Activated naive CD4-positive, alpha-beta T cell treated with anti-CD3 and anti-CD28 coated beads, Interleukin-2, amount 10 ng/mL, durations not matched to agents 7 days and 5 days (primary cell): ENCODE measurements around the gene AUTS2.
"Not testable (repeated sequence)": the region's sequence is repeated elsewhere in the genome, so short reads cannot be mapped to it uniquely, and the experiment has no call there.

Experiments used
- CTCF ChIA-PET: fragments of 350-600 bp; sonication (Branson Sonifier 250); formaldehyde crosslinking; loops from one replicate; lab custom pipeline; 2021; ENCODE audit warnings: antibody characterized with exemption; lab: Charles Lee
- DNase-seq: peaks from one replicate; pipeline ENCODE4 v3.0.0-alpha.2; 2020
- H3K27ac Mint-ChIP-seq: one replicate; pipeline ENCODE4 v1.8.0; 2021; ENCODE audit warnings: mild to moderate bottlenecking, moderate library complexity, mixed read lengths
- H3K27me3 Mint-ChIP-seq: one replicate; pipeline ENCODE4 v1.8.0; 2021; ENCODE audit warnings: mild to moderate bottlenecking, mixed read lengths
- H3K36me3 Mint-ChIP-seq: one replicate; pipeline ENCODE4 v1.8.0; 2021; ENCODE audit warnings: mixed read lengths
- H3K4me1 Mint-ChIP-seq: one replicate; pipeline ENCODE4 v1.8.0; 2021; ENCODE audit warnings: mixed read lengths
- H3K4me3 Mint-ChIP-seq: one replicate; pipeline ENCODE4 v1.8.0; 2021; ENCODE audit warnings: mild to moderate bottlenecking, moderate library complexity, mixed read lengths
- H3K9me3 Mint-ChIP-seq: one replicate; pipeline ENCODE4 v1.8.0; 2021; ENCODE audit warnings: mixed read lengths

Gene AUTS2

DNA sequence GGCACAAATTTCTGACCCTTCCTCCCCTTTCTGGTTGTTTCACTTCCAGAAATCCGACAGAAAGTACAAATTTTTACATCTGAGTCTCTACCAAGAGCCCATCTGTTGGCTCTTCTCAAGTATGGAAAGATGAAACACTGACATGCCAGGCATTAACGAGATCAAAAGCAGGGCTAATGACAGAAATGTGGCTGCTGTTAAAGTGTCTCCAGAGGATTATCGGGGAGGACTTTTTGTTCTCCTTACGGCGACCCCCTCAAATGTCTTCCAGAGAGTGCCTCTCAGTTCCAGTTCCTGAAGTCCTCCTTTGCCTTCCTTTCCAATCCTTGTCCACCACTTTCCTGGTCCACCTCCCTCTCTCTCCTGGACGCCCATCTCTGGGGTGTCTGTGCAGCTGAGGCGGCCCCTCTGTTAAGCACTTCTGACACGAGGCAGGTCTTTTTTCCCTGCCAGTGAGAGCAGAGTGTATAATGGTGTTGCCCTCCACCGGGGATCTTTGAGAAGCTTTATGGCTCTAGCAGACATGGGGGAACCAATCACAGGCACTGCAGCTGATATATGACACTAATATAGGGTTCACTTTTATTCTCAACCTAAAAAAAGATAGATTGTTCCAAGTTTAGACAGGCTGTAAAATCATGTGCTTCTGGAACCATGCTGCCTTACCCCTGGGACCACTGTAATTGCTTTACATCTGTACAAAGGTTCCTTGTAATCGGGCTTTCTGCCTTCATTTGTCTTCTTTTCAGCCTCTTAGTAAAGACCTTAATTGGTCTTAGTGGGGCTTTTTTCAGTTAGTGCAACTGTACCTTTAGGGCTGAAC is 757.1 kb downstream of the AUTS2 start:
- Mint-ChIP-seq H3K27me3 (no peaks in the 10 kb centered on the region), H3K9me3 (peaks cover 4% of the 10 kb centered on the region), H3K36me3 (no peaks in the 10 kb centered on the region), H3K4me3 (no peak overlapping the region), H3K4me1 (peaks cover 16% of the 10 kb centered on the region), H3K27ac (no peak overlapping the region)
- CTCF ChIA-PET = no interaction called here
- no peak for DNase-seq

DNA sequence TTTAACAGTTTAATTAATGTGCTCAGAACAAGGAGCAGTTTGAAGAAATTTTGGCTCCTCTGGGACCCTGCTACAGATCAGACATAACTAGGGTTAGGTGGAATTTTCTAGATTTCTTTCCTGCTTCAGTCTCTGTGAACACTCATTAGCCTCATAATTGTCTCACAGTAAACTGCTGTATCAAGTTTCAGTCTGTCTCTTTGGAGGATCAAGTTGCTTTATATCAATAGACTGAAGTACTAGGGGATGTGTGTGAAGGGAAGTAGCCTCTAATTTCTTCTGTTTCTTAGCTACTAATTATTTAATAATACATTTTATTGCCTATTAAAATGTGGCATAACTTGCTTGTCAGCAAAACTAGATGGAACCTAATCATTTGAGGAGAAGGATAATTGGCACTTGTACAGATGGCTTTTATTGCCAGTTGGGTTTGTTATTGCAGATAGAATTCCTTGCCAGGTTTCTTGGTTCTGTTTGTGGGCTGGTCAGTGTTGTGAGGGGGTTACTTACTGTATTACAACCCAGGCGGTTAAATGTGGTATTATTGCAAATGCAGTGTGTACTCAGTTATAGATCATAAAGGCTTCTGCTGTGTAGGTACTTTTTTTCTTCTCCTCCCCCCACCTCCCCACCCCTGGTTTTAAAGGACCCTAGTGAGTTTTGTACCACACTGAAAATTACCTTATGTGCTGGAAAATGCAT is 758.0 kb downstream of the AUTS2 start:
- no peak overlapping the region for H3K27ac Mint-ChIP-seq
- no peaks in the 10 kb centered on the region for H3K27me3 Mint-ChIP-seq
- peaks cover 16% of the 10 kb centered on the region for H3K4me1 Mint-ChIP-seq
- H3K4me3 Mint-ChIP-seq = no peak overlapping the region
- no peaks in the 10 kb centered on the region for H3K9me3 Mint-ChIP-seq
- no peaks in the 10 kb centered on the region for H3K36me3 Mint-ChIP-seq
- DNase-seq = no peak
- CTCF ChIA-PET = no interaction called here

DNA sequence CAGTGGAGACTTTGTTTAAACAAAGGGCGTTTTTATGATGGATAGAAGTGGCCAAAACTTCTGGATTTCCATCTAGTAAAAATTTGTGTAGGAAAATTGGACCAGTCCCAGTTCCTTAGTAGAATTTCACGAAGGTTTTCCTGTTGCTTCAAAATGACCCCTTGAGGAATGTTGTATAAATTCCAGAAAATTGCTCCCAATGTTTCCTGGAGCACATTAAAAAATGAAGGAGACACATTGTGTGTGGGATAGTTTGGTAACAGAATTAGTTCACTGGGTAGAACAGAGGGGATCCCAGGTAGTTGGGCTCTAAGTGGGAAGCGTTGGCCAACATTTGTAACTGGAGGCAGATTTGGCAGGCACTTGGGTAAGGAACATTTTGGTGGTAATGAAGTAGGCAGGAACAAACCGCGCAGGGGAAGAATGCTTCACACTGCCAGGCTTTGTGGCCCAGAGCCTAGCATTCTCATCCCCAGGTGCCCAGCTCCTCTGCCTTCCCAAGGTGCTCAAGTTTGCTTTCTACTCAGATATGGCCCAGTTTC is 758.6 kb downstream of the AUTS2 start:
- Mint-ChIP-seq H3K9me3 (peaks cover 2% of the 10 kb centered on the region), H3K27me3 (no peaks in the 10 kb centered on the region), H3K27ac (no peak overlapping the region), H3K36me3 (no peaks in the 10 kb centered on the region), H3K4me3 (no peak overlapping the region), H3K4me1 (peaks cover 21% of the 10 kb centered on the region)
- DNase-seq = no peak
- CTCF ChIA-PET = no interaction called here

DNA sequence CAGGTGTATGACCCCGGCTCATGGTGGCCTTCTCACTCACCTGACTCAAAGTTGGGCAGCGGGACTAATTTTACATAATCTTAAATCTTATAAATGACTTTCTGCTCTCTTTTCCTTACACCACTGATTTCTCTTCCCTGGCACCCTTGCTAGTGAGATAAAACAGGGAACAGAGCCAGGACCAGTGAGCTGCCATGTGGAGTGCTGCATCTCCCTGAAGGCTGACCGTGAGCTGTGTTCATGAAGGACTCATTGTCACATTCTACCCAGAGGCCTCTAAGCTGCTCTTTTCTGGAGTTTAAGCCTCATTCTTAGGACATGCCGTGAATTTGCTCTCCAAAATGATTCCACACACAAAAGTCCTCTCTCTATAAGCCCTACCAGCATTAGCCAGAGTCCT is 762.3 kb downstream of the AUTS2 start:
- H3K27me3 Mint-ChIP-seq = no peaks in the 10 kb centered on the region
- H3K9me3 Mint-ChIP-seq = peaks cover 2% of the 10 kb centered on the region
- no peaks in the 10 kb centered on the region for H3K36me3 Mint-ChIP-seq
- CTCF ChIA-PET = no interaction called here
- peaks cover 18% of the 10 kb centered on the region for H3K4me1 Mint-ChIP-seq
- no peak for DNase-seq
- no peak overlapping the region for H3K27ac Mint-ChIP-seq
- no peak overlapping the region for H3K4me3 Mint-ChIP-seq

DNA sequence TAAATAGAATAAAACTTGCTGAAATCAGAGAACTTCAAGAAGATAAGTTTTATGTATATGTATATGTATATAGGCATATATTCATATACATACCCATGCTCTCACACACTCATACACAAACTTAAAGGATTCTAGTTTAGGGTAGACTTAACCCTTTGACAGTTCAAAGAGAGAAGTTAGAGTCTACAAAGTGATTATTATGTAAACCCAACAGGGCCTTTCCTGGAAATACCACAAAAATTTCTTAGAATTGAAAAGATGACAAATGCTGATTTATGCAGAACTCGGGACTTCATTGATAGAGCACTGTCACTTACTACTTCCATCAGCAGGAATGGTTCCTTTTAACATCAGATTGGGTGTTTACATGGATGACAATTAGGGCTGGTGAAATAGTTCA is 763.5 kb downstream of the AUTS2 start:
- no peak overlapping the region for H3K27ac Mint-ChIP-seq
- H3K4me1 Mint-ChIP-seq = peaks cover 14% of the 10 kb centered on the region
- H3K27me3 Mint-ChIP-seq = no peaks in the 10 kb centered on the region
- H3K9me3 Mint-ChIP-seq = peaks cover 8% of the 10 kb centered on the region
- H3K36me3 Mint-ChIP-seq = no peaks in the 10 kb centered on the region
- CTCF ChIA-PET = no interaction called here
- H3K4me3 Mint-ChIP-seq = no peak overlapping the region
- no peak for DNase-seq

DNA sequence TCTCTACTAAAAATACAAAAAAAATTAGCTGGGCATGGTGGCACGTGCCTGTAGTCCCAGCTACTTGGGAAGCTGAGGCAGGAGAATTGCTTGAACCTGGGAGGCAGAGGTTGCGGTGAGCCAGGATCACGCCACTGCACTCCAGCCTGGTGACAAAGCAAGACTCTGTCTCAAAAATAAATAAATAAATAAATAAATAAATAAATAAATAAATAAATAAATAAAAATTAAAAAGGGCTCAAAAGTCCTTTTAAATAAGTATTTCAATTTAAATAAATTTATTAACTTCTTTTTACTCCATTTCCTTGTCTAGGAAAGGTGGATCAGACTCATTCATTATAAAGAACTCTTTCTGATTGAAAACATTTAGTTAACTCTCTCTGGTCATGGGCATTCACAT is 766.1 kb downstream of the AUTS2 start:
- H3K9me3 Mint-ChIP-seq, CTCF ChIA-PET, H3K27me3 Mint-ChIP-seq: not testable (repeated sequence)

DNA sequence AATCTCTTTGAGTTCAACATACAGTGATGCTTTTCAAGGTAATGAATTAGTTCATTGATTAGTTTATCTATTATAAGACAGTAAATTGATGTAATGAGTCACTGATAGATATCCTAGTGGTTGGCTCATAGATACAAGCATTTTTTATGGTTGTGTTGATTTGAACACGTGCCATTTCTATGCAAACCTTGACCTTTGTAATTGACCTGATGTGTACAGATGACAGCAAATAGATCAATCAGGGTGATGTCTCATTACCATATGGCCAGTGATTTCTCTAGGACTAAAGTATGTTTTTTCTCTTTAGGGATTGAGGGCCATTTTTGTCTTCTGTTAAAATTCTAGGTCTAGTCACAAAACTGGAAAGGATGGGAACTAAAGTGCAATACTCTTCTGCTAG is 773.4 kb downstream of the AUTS2 start:
- CTCF ChIA-PET = no interaction called here
- Mint-ChIP-seq H3K4me3 (no peak overlapping the region), H3K36me3 (no peaks in the 10 kb centered on the region), H3K9me3 (peaks cover 1% of the 10 kb centered on the region), H3K27me3 (no peaks in the 10 kb centered on the region), H3K4me1 (no peaks in the 10 kb centered on the region), H3K27ac (no peak overlapping the region)
- DNase-seq = no peak

More for the DNA sequence above, 766.1 kb downstream of the AUTS2 start:
- not testable (repeated sequence) for H3K4me3 Mint-ChIP-seq, DNase-seq, H3K27ac Mint-ChIP-seq, H3K36me3 Mint-ChIP-seq
- H3K4me1 Mint-ChIP-seq = peaks cover 14% of the 10 kb centered on the region

DNA sequence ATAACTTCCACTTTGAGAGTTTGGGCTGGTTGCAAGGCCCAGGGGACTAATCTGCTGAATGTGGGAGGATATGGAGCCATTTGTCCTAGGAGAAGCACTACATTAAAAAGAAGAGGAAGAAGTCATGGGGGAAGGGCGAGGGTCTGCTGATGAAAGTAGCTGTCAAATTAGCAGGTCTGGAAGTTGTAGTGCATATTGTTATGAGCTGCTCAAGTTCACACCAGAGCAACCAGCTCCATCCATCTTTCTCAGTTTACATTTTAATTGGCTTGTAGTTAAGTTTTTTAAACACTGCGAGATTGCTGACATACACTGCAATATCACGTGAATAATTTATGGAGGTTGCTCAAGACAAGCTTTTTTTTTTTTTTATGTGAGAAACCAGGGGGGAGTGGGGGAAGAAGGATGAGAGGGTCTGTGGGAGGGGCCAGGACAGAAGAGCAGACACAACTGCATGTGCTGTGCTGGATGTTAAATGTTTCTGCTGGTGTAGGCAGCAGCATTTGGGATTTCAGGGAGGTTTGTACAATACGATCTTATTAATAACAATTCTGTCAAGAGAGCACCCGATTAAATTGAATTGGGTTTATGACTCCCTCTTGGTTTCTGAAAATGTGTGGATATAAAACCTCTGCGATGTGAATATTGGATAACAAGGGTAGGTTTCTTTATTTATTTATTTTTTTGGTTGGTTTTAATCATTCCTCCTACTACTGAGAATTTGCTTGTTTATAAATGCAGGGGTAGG is 774.7 kb downstream of the AUTS2 start:
- no peaks in the 10 kb centered on the region for H3K4me1 Mint-ChIP-seq
- CTCF ChIA-PET = no interaction called here
- H3K9me3 Mint-ChIP-seq = no peaks in the 10 kb centered on the region
- H3K27ac Mint-ChIP-seq = no peak overlapping the region
- H3K4me3 Mint-ChIP-seq = no peak overlapping the region
- no peak for DNase-seq
- H3K27me3 Mint-ChIP-seq = no peaks in the 10 kb centered on the region
- H3K36me3 Mint-ChIP-seq = no peaks in the 10 kb centered on the region

DNA sequence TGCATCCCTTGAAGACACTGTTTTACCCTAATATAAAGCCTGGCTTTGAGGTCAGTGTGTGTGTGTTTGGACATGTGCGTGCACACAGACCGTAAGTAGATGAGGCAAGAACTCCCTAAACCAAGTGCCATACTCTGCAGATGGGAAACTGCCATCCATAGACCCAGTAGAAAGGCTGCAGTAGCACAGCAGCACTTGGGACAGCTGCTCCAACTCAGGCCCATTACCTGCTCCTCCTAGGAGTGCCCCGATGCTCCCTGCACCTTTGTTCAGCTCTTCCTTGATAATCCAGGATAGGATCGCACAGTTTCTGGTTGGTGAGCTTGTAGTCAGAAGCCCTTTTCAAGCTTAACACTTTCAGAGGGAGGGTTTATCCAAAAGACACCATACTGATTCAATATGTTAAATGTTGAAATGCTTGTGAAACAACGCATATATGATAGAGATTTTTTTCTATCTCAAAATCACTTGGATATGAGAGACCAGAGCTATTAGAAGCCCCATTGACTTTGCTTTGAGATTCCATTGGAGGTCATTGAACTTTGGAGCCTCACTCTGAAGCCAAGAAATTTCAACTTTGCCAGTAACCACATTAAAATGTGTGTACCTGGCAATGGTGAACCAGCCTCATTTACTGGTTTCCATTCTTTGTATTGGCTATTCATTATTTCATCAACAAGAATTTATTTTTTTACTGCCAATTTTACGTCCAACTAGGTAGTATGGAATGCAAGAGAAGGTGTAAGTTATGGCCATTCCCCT is 776.7 kb downstream of the AUTS2 start:
- Mint-ChIP-seq H3K9me3 (no peaks in the 10 kb centered on the region), H3K4me1 (no peaks in the 10 kb centered on the region), H3K4me3 (no peak overlapping the region), H3K27ac (no peak overlapping the region), H3K27me3 (no peaks in the 10 kb centered on the region), H3K36me3 (no peaks in the 10 kb centered on the region)
- CTCF ChIA-PET = no interaction called here
- no peak for DNase-seq

DNA sequence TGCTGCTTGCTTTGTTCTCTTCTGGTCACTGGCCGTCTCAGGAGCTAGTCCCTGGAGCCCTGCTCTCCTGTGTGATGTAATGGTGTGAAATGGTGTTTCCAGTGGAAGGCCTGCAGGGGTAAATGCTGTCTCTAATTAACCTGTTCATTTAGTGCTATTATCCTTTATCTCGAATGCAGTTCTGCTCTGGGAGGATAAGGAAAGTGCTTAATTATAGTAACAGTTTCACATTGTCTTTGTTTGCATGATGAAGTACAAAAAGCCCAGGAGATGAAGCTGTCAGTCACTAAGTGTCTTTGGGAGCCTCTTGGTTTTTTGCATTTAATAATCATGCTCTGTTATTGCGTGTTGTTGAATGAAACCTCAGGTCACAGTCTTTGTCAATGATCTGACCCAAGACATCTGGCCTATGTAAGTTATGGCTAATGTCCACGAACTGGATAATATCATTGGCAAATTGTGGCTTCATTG is 778.3 kb downstream of the AUTS2 start:
- no peak overlapping the region for H3K4me3 Mint-ChIP-seq
- no peak for DNase-seq
- no peaks in the 10 kb centered on the region for H3K4me1 Mint-ChIP-seq
- H3K27ac Mint-ChIP-seq = no peak overlapping the region
- H3K27me3 Mint-ChIP-seq = no peaks in the 10 kb centered on the region
- H3K9me3 Mint-ChIP-seq = no peaks in the 10 kb centered on the region
- no peaks in the 10 kb centered on the region for H3K36me3 Mint-ChIP-seq
- CTCF ChIA-PET = no interaction called here

DNA sequence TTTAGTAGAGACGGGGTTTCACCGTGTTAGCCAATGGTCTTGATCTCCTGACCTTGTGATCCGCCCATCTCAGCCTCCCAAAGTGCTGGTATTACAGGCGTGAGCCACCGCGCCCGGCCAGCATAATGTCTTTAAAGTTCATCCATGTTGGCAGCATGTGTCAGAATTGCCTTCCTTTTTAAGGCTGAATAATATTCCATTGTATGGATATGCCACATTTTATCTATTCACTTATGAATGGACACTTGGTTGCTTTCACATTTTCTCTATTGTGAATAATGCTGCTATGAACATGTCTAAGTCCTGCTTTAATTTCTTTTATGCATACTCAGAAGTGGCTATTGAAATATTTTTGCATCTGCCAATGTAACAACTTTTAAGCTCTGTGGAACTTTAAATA is 779.7 kb downstream of the AUTS2 start:
- no peak overlapping the region for H3K4me3 Mint-ChIP-seq
- H3K9me3 Mint-ChIP-seq = no peaks in the 10 kb centered on the region
- peaks cover 4% of the 10 kb centered on the region for H3K27me3 Mint-ChIP-seq
- H3K27ac Mint-ChIP-seq = no peak overlapping the region
- no peaks in the 10 kb centered on the region for H3K36me3 Mint-ChIP-seq
- H3K4me1 Mint-ChIP-seq = no peaks in the 10 kb centered on the region
- no peak for DNase-seq
- CTCF ChIA-PET = no interaction called here

DNA sequence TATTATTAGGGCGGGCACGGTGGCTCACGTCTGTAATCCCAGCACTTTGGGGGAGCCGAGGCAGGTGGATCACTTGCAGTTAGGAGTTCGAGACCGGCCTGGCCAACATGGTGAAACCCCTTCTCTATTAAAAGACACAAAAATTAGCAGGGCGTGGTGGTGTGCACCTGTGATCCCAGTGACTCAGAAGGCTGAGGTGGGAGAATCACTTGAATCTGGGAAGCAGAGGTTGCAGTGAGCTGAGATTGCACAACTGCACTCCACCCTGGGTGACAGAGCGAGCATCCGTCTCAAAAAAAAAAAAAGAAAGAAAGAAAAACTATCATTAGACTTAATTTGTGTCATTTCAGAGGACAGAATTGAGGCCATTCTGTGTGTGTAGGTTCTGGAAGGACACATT is 780.9 kb downstream of the AUTS2 start:
- Mint-ChIP-seq H3K27ac (no peak overlapping the region), H3K9me3 (no peaks in the 10 kb centered on the region), H3K4me3 (no peak overlapping the region), H3K36me3 (no peaks in the 10 kb centered on the region), H3K27me3 (peaks cover 4% of the 10 kb centered on the region), H3K4me1 (no peaks in the 10 kb centered on the region)
- no peak for DNase-seq
- CTCF ChIA-PET = no interaction called here

DNA sequence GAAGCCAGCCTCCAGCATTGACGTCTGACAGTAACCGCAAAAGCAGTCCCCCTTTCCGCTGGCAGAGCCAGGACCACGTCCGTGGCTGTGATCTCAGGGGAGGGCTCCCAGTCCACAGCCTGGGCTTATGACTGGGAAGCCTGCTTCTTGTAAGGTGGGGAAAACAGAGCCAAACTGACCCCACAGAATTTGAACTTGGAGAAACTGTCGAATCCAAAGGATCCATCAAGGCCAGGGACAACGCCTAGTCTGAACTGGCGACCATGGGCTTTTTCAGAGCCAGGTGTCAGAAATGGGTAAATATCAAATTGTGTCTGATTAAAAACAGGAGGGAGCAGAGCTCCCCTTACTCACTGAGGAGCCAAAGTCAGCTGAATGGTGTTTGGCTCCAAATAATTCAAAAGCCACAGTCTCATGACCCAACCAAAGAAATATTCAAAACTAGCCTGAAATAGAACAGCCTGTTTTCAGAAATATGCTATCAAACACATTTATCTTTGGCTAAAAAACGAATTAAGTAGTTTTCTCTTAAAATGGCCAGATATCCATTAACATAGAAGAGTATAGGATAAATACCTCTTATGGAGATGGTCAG is 782.2 kb downstream of the AUTS2 start:
- no peaks in the 10 kb centered on the region for H3K4me1 Mint-ChIP-seq
- CTCF ChIA-PET = no interaction called here
- no peak overlapping the region for H3K4me3 Mint-ChIP-seq
- DNase-seq = no peak
- H3K36me3 Mint-ChIP-seq = no peaks in the 10 kb centered on the region
- H3K9me3 Mint-ChIP-seq = no peaks in the 10 kb centered on the region
- no peak overlapping the region for H3K27ac Mint-ChIP-seq
- H3K27me3 Mint-ChIP-seq = peaks cover 4% of the 10 kb centered on the region
